Osteoblast (primary cell): ENCODE results near the gene TDRD9. TPM values are rescaled to one million over a fixed set of nuclear protein-coding genes. Genes with fewer than 3 reads are reported as not detected.
"Not testable (repeated sequence)": the region's sequence is repeated elsewhere in the genome, so short reads cannot be mapped to it uniquely, and the experiment has no call there.

Experiments used
- DNase-seq: peaks from one replicate; pipeline ENCODE4 v3.0.0; 2011; ENCODE audit warnings: low spot score, mixed read lengths; ENCODE audit not compliant: insufficient read length; ENCODE audit errors: missing footprints
- H2AFZ ChIP-seq: 2 replicates; pipeline ENCODE4 v1.6.0; 2011; ENCODE audit warnings: mild to moderate bottlenecking, low read length
- H3K27ac ChIP-seq: 2 replicates; pipeline ENCODE4 v1.5.1; 2011; ENCODE audit warnings: mild to moderate bottlenecking, low read depth, low read length, moderate library complexity
- H3K27me3 ChIP-seq: 2 replicates; pipeline ENCODE4 v1.6.0; 2012; ENCODE audit warnings: mild to moderate bottlenecking, control low read depth, inconsistent platforms, low read length, moderate library complexity; ENCODE audit not compliant: insufficient read depth
- H3K36me3 ChIP-seq: 2 replicates; pipeline ENCODE4 v1.5.1; 2011; ENCODE audit warnings: mild to moderate bottlenecking, low read length, control low read depth, moderate library complexity; ENCODE audit not compliant: insufficient read depth
- H3K4me1 ChIP-seq: 2 replicates; pipeline ENCODE4 v1.5.1; 2011; ENCODE audit warnings: mild to moderate bottlenecking, low read length, control low read depth, moderate library complexity; ENCODE audit not compliant: insufficient read depth
- H3K4me2 ChIP-seq: 2 replicates; pipeline ENCODE4 v1.6.0; 2011; ENCODE audit warnings: mild to moderate bottlenecking, low read length; ENCODE audit not compliant: insufficient read depth
- H3K4me3 ChIP-seq: fragments of 200-600 bp; sonication (generic); 3 replicates; pipeline ENCODE4 v1.5.1; 2012; ENCODE audit warnings: mild to moderate bottlenecking, low read length, inconsistent platforms; ENCODE audit not compliant: insufficient read depth
- H3K79me2 ChIP-seq: 2 replicates; pipeline ENCODE4 v1.6.0; 2012; ENCODE audit warnings: mild to moderate bottlenecking, low read length, control low read depth, inconsistent platforms; ENCODE audit not compliant: insufficient read depth
- H3K9me3 ChIP-seq: 2 replicates; pipeline ENCODE4 v1.5.1; 2011; ENCODE audit warnings: low read depth, low read length, control low read depth
- H4K20me1 ChIP-seq: 2 replicates; pipeline ENCODE4 v1.6.0; 2012; ENCODE audit warnings: mild to moderate bottlenecking, low read length, control low read depth; ENCODE audit not compliant: insufficient read depth
- total RNA-seq: library from RNA; depleted of rRNA; stranded (reverse); fragments of >200 nt; gene quantifications from 2 replicates; pipeline ENCODE4 v1.2.3, GENCODE V29; 2012
- TF ChIP-seq, protein P1 (sequence below): IDR thresholded peaks from 2 replicates; pipeline ENCODE4 v1.5.1; 2011; ENCODE audit warnings: mild to moderate bottlenecking, low read depth, low read length, moderate library complexity; ENCODE audit errors: extremely low read depth

Gene TDRD9
- total RNA-seq, 1 donor, result 1.1 TPM

DNA sequence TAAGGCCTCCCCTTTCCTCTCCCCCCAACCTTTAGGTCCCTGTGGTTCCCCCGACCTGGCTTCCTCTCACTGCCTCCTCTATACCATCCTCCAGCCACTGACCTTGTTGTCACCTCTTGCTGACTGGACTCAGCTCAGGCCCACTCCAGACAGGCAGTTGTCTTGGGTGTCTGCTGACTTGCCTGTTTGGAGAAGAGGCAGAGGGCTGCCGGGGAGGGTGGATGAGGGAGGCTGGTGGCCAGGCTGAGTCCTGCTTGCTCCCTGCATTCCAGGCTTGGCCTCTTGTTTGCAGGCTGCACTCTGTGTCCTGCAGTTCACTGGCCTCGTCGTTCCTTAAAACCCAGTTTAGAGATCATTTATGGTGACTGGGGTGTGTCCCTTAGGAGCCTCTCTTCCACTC is 45.1 kb downstream of the TDRD9 start:
- no peak for DNase-seq
- Histone ChIP-seq H3K4me3 (no peak overlapping the region), H2AFZ (no peak overlapping the region), H3K4me2 (no peak overlapping the region), H3K27me3 (peaks cover 8% of the 10 kb centered on the region), H3K79me2 (no peaks in the 10 kb centered on the region), H3K27ac (no peak overlapping the region), H3K9me3 (no peaks in the 10 kb centered on the region), H3K36me3 (no peaks in the 10 kb centered on the region), H4K20me1 (no peaks in the 10 kb centered on the region), H3K4me1 (no peaks in the 10 kb centered on the region)
- TF ChIP-seq, protein P1, sequence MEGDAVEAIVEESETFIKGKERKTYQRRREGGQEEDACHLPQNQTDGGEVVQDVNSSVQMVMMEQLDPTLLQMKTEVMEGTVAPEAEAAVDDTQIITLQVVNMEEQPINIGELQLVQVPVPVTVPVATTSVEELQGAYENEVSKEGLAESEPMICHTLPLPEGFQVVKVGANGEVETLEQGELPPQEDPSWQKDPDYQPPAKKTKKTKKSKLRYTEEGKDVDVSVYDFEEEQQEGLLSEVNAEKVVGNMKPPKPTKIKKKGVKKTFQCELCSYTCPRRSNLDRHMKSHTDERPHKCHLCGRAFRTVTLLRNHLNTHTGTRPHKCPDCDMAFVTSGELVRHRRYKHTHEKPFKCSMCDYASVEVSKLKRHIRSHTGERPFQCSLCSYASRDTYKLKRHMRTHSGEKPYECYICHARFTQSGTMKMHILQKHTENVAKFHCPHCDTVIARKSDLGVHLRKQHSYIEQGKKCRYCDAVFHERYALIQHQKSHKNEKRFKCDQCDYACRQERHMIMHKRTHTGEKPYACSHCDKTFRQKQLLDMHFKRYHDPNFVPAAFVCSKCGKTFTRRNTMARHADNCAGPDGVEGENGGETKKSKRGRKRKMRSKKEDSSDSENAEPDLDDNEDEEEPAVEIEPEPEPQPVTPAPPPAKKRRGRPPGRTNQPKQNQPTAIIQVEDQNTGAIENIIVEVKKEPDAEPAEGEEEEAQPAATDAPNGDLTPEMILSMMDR, result no peak

DNA sequence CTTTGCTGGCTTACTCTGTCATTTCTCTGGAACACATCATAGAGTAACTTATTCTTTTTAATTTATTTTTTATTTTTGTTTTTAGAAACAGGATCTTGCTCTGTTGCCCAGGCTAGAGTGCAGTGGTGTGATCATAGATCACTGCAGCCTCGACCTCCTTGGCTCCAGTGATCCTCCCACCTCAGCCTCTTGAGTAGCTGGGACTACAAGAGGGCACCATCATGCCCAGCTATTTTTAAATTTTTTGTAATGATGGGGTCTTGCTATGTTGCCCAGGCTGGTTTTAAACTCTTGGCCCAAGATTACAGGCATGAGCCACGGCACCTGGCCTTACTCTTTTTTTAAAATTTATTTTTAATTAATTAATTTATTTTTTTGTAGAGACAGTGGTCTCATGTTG is 46.3 kb downstream of the TDRD9 start:
- no peaks in the 10 kb centered on the region for H3K36me3 ChIP-seq
- H4K20me1 ChIP-seq, result no peaks in the 10 kb centered on the region
- DNase-seq, result no peak
- TF ChIP-seq, protein P1, result no peak
- H3K27me3 ChIP-seq, result peaks cover 8% of the 10 kb centered on the region
- H3K4me1 ChIP-seq, result no peaks in the 10 kb centered on the region
- H3K27ac ChIP-seq, result no peak overlapping the region
- no peak overlapping the region for H3K4me3 ChIP-seq
- no peaks in the 10 kb centered on the region for H3K9me3 ChIP-seq
- H3K4me2 ChIP-seq, result no peak overlapping the region
- H2AFZ ChIP-seq, result no peak overlapping the region
- H3K79me2 ChIP-seq, result no peaks in the 10 kb centered on the region

DNA sequence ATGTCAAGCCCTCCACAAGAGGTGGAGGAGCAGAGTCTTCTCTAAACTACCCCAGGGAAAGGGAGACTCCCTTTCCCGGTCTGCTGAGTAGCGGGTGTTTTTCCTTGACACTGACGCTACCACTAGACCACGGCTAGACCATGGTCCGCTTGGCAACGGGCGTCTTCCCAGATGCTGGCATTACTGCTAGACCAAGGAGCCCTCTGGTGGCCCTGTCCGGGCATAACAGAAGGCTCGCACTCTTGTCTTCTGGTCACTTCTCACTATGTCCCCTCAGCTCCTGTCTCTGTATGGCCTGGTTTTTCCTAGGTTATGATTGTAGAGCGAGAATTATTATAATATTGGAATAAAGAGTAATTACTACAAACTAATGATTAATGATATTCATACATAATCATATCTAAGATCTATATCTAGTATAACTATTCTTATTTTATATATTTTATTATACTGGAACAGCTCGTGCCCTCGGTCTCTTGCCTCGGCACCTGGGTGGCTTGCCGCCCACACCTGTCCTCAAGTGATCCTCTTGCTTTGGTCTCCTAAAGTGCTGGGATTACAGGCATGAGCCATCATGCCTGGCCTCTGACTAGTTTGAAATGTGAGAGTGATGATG is 52.5 kb downstream of the TDRD9 start:
- H3K36me3 ChIP-seq, H3K4me3 ChIP-seq, H4K20me1 ChIP-seq, DNase-seq, H3K27ac ChIP-seq, H3K9me3 ChIP-seq, H3K27me3 ChIP-seq, H3K4me1 ChIP-seq, H3K4me2 ChIP-seq, H3K79me2 ChIP-seq: not testable (repeated sequence)
- TF ChIP-seq, protein P1, result peak; percentile 37
- H2AFZ ChIP-seq, result peak overlapping the region; percentile 59

DNA sequence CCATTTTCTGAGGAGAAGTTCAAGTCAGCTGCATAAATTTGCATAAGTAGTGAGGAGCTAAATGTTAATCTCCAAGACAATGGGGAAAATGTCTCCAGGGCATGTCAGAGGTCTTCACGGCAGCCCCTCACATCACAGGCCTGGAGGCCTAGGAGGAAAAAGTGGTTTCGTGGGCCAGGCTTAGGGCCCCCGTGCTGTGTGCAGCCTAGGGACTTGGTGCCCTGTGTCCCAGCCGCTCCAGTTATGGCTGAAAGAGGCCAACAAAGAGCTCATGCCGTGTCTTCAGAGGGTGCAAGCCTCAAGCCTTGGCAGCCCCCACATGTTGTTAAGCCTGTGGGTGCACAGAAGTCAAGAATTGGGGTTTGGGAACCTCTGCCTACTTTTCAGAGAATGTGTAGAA is 55.9 kb downstream of the TDRD9 start:
- H4K20me1 ChIP-seq, result no peaks in the 10 kb centered on the region
- H3K4me1 ChIP-seq, result no peaks in the 10 kb centered on the region
- no peak overlapping the region for H3K27ac ChIP-seq
- H2AFZ ChIP-seq, result no peak overlapping the region
- H3K27me3 ChIP-seq, result no peaks in the 10 kb centered on the region
- no peaks in the 10 kb centered on the region for H3K79me2 ChIP-seq
- H3K9me3 ChIP-seq, result no peaks in the 10 kb centered on the region
- no peaks in the 10 kb centered on the region for H3K36me3 ChIP-seq
- H3K4me3 ChIP-seq, result no peak overlapping the region
- no peak for DNase-seq
- TF ChIP-seq, protein P1, result no peak
- no peak overlapping the region for H3K4me2 ChIP-seq
